Measurements from ENCODE around the gene PPP1R36.

DNA sequence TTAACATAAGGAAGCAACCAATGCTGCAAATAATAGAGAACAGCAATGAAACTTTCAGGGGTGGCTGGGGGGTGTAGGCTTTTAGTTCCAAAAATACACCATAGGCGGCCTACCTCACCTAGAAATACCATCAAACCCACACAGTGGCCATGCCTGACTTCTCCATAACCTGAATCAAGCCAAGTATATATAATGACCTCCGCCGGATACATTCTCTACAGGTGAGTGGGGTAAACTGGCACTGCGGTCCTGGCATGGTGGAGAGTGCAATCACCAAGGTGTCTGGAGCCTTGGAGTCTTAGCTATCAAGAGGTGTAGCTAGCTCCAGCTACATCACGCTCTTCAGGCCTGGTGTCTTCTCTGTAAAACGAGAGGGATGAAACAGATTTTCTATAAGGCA is 47.3 kb upstream of the PPP1R36 start:
- TF ChIP-seq CTCF (IDR thresholded peaks at IDR 0.05), result no peak
- no peak for TF ChIP-seq POLR2A (IDR thresholded peaks at IDR 0.05)
- TF ChIP-seq POLR2AphosphoS5 (IDR thresholded peaks at IDR 0.05), result no peak

Data from upper lobe of left lung (tissue), 4 donors.